GM12892 (cell line): ENCODE measurements around the gene CD38.

ENCODE experiments used
- DNase-seq: peaks from one replicate; pipeline ENCODE4 v3.0.0; 2011; ENCODE audit not compliant: insufficient read length
- FAIRE-seq: peaks from 2 replicates; lab custom pipeline; 2011; peaks lifted over from hg19 to GRCh38; lab: Jason Lieb, UNC
- POLR2A ChIP-seq: IDR thresholded peaks from 2 replicates; pipeline ENCODE4 v1.6.1; 2011; ENCODE audit warnings: low read depth, low read length, control low read depth
- POLR2AphosphoS5 ChIP-seq: IDR thresholded peaks from 2 replicates; pipeline ENCODE4 v1.6.1; 2011; ENCODE audit warnings: low read depth, low read length, control low read depth
- TAF1 ChIP-seq: IDR thresholded peaks from 2 replicates; pipeline ENCODE4 v1.6.1; 2011; ENCODE audit warnings: low read depth, mild to moderate bottlenecking, control low read depth, low read length, borderline replicate concordance

CD38 gene

DNA sequence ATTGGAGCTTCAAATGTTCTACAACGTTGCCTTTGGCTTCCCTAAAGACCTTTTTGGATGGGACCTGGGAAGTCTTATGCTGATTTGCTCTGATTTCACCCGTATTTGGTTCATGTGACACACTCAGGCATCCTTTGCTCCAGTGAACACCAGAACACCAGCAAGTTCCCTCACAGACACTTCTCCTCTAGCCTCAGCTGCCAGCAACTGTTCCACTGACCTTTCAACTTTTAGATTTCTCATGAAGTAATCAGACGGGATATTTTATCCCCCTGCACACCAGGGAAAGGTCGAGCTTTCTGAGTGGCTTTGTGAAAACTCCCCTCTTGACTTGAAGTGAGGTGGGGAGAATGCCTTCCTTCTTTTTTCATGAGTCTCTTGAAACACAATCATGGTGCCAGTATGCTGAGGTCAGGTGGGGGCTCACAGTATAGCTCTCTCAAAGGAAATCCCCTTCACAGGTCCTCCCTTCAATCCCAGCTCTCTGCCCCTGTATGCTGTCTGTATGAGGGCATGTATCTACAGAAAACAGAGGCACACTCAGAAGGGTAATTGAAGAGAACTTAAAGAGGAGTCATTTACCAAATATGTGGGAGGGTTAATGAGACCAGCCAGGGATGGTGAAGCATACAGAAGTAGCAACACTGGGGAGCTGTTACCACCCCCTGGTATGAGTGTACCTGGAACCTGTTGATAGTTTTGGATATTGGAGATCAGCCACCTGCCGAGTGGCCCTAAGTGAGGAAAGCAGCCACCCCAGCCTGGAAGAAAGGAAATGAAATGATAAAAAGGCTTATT lies 97.7 kb downstream of the CD38 start:
- TF ChIP-seq POLR2A (no peak), TAF1 (no peak), POLR2AphosphoS5 (no peak)
- FAIRE-seq (no peak), DNase-seq (no peak)

DNA sequence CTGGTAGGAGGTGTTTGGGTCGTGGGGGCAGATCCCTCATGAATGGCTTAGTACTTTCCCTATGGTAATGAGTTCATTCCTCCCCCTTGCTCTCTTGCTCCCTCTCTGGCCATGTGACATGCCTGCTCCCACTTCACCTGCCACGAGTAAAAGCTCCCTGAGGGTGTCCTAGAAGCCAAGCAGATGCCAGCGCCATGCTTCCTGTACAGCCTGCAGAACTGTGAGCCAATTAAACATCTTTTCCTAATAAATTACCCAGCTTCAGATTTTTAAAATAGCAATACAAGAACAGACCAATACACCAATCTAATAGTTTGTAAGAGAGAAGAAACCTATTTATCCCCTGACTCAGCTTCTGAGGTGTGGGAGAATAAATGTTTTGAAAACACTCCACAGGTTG lies 99.9 kb downstream of the CD38 start:
- DNase-seq = no peak
- FAIRE-seq = no peak
- TF ChIP-seq POLR2A (no peak), POLR2AphosphoS5 (no peak), TAF1 (no peak)

DNA sequence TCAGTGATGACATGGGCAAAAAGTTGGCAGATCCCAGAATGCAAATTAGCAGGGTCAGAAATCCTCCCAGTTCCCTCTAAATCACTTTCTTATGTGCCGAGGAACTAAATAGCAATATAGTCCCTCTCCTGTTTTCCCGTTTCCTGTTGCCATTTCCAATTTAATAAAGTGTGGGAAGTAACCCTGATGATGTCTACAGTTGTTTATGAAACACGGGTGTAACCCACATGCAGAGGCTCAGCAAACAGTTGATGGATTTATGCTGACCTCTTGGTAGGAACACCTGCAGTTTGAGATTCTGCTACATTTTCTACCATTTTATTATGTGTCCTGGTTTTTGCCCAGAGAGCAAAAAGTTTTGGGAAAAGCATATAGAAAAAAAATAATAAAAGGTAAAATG lies 103.7 kb downstream of the CD38 start:
- TF ChIP-seq POLR2AphosphoS5 (no peak), TAF1 (no peak), POLR2A (no peak)
- DNase-seq = no peak
- FAIRE-seq = no peak

DNA sequence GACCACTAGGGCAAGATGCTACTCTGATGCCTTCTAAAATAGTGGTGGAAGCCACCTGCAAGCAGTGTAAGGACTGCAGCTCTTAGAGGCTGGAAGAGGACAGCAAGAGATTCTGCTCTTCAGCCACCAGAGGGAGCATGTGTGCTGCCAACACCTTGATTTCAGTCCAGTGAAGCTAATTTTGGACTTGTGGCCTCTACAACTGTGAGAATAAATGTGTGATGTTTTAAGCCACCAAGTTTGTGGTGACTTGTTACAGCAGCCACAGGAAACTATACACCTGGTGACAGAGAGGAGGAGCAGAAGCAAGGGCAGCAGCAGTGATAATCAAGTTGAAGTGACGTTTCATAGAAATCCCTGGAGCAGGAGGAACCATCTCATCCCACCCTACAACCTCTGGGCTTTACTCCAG lies 104.6 kb downstream of the CD38 start:
- FAIRE-seq (peak; percentile 80), DNase-seq (peak; percentile 20)
- TF ChIP-seq POLR2A (no peak), POLR2AphosphoS5 (no peak), TAF1 (no peak)

DNA sequence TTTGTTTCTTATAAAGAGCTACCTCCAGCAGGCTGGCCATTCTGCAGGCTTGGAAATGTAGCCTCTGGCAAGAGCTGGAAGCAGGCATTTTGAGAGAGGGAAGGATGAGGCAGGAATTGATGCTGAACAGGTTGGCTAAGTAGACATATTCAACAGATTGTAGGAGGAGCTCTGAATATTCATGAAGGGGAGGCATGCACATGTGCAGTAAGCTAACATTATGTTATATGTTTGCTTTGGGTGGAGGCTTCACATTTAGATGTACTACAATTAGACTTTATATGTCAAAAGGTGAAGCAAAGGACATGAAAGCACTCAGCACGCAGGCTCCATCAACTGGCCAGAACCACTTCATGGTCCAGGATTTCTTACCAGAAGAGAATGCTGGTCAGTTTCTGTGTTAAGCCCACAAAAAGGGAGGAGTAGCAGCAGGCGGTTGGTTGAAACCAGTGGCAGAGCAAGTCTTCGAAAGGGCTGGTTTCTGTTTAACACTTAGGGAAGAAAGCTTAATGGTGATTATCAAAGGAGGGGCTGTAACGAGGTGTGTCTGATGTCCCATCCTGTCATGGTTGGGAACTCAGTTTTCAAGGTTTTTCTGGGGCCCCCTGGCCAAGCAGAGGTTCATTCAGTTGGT lies 105.6 kb downstream of the CD38 start:
- FAIRE-seq = no peak
- no peak for DNase-seq
- TF ChIP-seq TAF1 (no peak), POLR2A (no peak)

DNA sequence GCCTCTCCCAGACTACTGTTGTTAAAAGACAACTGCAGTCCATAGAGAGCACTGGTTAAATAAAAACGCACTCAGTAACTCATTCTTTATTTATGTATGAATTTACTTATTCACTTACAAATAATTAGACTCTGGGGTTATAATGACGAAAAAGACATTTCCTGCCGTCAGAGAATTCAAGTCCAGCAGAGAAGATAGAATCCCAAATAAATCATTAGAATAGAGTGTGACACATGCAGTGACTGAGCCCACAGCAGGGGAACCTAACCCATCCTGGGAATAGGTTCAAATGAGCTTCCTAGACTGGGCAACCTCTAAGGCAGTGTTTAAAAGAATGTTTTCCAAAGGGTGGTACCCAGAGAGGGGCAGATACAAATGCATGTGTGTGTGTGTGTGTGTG lies 106.5 kb downstream of the CD38 start:
- FAIRE-seq = no peak
- no peak for TF ChIP-seq TAF1
- no peak for TF ChIP-seq POLR2A
- no peak for DNase-seq

DNA sequence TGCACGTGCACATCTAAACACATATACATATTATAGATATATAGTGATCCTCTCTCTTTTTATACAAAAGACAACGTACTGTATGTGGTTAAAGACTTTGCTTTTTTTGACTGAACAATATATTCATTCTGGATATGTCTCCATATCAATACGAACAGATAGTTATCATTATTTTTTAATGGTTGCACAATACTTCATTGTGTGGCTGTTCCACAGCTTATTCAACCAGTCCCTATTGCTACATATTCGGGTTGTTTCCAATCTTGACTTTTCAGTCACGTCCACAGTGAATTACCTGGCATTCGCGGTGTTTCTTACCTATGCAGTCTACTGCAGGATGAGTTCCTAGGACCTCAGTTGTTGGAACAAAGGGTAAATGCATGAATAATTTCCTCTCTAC lies 107.3 kb downstream of the CD38 start:
- FAIRE-seq = no peak
- no peak for TF ChIP-seq POLR2A
- TF ChIP-seq TAF1 = no peak
- no peak for TF ChIP-seq POLR2AphosphoS5
- no peak for DNase-seq

DNA sequence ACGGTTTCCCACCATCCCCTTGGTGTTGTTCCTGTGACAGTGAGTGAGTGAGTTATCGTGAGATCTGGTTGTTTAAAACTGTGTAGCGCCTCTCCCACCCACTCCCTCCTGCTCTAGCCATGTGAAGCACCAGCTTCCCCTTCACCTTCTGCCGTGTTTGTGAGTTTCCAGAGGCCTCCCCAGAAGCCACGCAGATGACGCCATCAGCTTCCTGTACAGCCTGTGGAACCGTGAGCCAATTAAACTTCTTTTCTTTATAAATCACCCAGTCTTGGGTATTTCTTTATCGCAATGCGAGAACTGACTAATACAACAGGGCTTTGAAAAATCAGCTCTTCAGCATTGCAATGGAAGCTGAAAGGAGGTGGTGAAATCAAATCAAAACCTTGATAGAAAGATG lies 110.4 kb downstream of the CD38 start:
- no peak for DNase-seq
- no peak for FAIRE-seq
- TF ChIP-seq POLR2A (no peak), POLR2AphosphoS5 (no peak), TAF1 (no peak)

DNA sequence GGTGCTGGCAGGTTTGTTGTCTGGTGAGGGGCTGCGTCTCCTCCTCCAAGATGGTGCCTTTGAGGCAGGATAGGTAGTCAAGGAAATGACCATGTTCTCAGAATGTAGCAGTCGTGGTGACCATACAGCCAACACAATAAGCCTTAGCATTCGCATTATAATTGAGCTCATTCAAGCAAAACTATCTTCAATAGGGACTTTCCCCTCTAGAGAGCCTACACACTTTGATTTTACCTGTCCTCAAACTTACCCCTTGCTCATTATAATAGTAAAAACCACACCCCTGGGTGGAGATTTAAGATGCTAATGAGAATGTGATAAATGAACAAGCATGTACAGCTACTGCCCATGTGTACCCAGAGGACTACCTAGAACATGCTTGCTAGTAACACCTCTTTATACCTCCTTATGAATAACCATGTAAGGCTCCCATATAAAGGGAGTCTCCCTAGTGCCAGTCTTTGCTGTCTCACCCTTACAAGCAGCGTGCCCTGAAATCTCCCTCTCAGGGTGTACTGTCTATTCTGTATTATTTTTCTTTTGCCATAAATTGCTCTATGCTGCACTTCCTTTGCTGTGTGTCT lies 112.2 kb downstream of the CD38 start:
- DNase-seq (no peak), FAIRE-seq (no peak)
- TF ChIP-seq POLR2AphosphoS5 = no peak

DNA sequence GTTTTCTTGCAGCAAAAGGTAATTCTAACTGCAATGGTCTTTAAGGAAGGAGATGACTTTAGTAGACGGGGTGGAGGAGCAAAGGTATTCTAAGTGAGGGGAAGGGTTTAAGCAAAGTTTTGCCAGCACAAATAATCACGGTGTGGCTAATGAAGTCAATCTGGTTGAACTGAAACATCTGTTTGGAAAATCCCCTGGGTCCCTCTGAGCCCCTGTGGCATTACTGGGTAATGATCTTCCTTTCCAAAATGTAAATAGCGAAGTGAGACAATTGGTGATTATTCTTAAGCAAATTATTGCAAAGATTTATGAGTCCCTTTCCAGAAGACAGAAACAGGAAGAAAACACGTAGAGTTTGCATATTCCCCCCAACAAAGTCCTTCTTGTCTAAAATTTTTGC lies 113.2 kb downstream of the CD38 start:
- peak; percentile 50 for FAIRE-seq
- TF ChIP-seq POLR2AphosphoS5 (no peak), POLR2A (no peak), TAF1 (no peak)
- no peak for DNase-seq

DNA sequence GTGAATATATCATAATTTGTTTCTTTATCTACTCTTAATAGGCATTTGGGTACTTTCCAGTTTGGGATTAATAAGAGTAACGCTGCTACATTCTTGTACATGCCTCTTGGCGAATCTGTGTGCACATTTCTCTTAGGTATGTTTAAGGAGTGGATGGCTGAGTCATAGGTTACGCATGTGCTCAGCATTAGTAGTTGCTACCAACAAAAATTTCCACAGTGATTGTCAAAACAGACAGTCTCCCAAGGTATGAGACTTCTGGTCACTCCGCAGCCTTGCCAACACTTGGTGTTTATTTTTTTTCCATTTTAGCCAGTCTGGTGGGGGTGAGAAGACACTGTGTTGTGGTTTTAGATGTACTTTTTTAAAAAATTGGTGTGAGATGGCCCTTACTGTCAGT lies 115.8 kb downstream of the CD38 start:
- no peak for TF ChIP-seq POLR2A
- no peak for TF ChIP-seq POLR2AphosphoS5
- TF ChIP-seq TAF1 = no peak
- FAIRE-seq = no peak
- DNase-seq = no peak

DNA sequence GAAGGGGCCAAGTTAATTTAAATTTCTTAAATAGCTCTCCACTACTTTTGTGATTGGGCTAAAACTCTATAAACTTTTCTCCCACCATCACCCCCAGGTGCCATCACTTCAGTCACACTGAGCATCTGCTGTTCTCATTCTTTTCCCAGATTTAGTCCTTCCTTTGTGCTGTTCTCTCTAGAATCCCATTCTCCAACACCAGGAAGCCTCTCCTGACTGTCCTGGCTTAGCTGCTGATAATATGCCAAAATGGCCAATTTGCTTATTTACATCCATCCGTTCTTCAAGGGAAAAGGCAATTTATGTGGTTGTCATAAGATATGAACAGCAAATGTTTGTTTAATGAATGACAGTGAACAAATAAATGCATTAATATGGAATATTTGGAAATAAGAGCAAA lies 116.3 kb downstream of the CD38 start:
- no peak for FAIRE-seq
- TF ChIP-seq POLR2AphosphoS5 (no peak), POLR2A (no peak), TAF1 (no peak)
- DNase-seq = no peak
